PFSK-1 (cell line): ENCODE results near the gene TGM1.

ENCODE experiments used
- FOXP2 ChIP-seq: optimal IDR thresholded peaks from 2 replicates; pipeline ENCODE3; 2011; ENCODE audit warnings: borderline replicate concordance, control low read depth, inconsistent platforms; ENCODE audit not compliant: insufficient read depth; ENCODE audit errors: extremely low read length, extremely low read depth
- POLR2AphosphoS5 ChIP-seq: IDR thresholded peaks from 2 replicates; pipeline ENCODE4 v1.6.1; 2012; ENCODE audit warnings: low read depth, mild to moderate bottlenecking, control low read depth, low read length, moderate library complexity
- SIN3A ChIP-seq: IDR thresholded peaks from 2 replicates; pipeline ENCODE4 v1.6.1; 2012; ENCODE audit warnings: mild to moderate bottlenecking, low read length, moderate library complexity, borderline replicate concordance; ENCODE audit not compliant: insufficient read depth
- TAF1 ChIP-seq: IDR thresholded peaks from 2 replicates; pipeline ENCODE4 v1.6.1; 2012; ENCODE audit warnings: low read length, control low read depth, borderline replicate concordance; ENCODE audit not compliant: insufficient read depth
- TF ChIP-seq, protein P1 (sequence below), 2 experiments: IDR thresholded peaks; 2 replicates each; pipeline versions ENCODE4 v1.6.1 to v1.8.0; 2011 to 2012; ENCODE audit warnings: low read depth in 2 of 2, low read length in 2 of 2, control low read depth in 1 of 2, inconsistent platforms in 1 of 2, mild to moderate bottlenecking in 1 of 2, moderate library complexity in 1 of 2; ENCODE audit not compliant: insufficient read depth in 1 of 2

DNA sequence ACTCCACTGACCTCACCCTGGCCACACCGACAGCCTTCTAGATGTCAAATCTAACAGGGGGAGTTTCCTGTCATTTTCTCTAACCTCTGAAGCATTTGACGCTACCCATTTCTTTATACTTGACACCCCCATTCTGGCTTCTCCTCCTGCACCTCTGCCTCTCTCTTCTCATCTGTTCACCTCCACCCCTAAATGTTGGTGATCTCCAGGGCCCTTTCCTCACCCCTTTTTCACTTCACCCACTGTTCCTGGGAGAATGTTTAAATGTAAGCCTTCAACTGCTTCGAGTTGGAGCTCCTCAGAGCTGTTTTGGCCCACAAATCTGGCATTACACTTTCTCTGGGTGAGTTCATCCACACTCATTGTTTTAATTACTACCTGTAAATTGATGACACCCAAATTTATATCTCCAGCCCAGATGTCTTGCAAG lies 8.9 kb upstream of the TGM1 start:
- TF ChIP-seq TAF1, result no peak
- TF ChIP-seq, protein P1, sequence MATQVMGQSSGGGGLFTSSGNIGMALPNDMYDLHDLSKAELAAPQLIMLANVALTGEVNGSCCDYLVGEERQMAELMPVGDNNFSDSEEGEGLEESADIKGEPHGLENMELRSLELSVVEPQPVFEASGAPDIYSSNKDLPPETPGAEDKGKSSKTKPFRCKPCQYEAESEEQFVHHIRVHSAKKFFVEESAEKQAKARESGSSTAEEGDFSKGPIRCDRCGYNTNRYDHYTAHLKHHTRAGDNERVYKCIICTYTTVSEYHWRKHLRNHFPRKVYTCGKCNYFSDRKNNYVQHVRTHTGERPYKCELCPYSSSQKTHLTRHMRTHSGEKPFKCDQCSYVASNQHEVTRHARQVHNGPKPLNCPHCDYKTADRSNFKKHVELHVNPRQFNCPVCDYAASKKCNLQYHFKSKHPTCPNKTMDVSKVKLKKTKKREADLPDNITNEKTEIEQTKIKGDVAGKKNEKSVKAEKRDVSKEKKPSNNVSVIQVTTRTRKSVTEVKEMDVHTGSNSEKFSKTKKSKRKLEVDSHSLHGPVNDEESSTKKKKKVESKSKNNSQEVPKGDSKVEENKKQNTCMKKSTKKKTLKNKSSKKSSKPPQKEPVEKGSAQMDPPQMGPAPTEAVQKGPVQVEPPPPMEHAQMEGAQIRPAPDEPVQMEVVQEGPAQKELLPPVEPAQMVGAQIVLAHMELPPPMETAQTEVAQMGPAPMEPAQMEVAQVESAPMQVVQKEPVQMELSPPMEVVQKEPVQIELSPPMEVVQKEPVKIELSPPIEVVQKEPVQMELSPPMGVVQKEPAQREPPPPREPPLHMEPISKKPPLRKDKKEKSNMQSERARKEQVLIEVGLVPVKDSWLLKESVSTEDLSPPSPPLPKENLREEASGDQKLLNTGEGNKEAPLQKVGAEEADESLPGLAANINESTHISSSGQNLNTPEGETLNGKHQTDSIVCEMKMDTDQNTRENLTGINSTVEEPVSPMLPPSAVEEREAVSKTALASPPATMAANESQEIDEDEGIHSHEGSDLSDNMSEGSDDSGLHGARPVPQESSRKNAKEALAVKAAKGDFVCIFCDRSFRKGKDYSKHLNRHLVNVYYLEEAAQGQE (IDR thresholded peaks at IDR 0.05; ENCODE audit: insufficient read depth in 1 of 2, low read depth in 2 of 2, low read length in 2 of 2), result no peak
- no peak for TF ChIP-seq POLR2AphosphoS5
- no peak for TF ChIP-seq SIN3A
- TF ChIP-seq FOXP2, result no peak
